ENCODE measurements around the gene NCK2.

GRCh38 chr2:105860567-105860966, 115.9 kb downstream of the NCK2 start:
- TF ChIP-seq POLR2AphosphoS5 (IDR thresholded peaks at IDR 0.05; ENCODE audit: low read depth, low read length): no peak
- no peak for TF ChIP-seq SPI1 (IDR thresholded peaks at IDR 0.05; ENCODE audit: low read depth, low read length)

Measured in GM12891 (cell line).